ENCODE data around the gene TMEM63C.

- no peak for TF ChIP-seq CSRNP3 (CRISPR knock-in tag; IDR thresholded peaks at IDR 0.05)
- TF ChIP-seq CSDC2 (CRISPR knock-in tag; IDR thresholded peaks at IDR 0.05) = no peak
These were observed 46.5 kb downstream of the TMEM63C start for GRCh38 chr14:77228056-77228455.
